ENCODE results near the gene TMEM95. TPM values are rescaled to one million over a fixed set of nuclear protein-coding genes. Genes with fewer than 3 reads are reported as not detected.

Gene TMEM95
- total RNA-seq, 1 experiment from 2014 or later = not detected

- Histone ChIP-seq H3K79me2 (ENCODE audit: insufficient read depth, low read length) (0 out of 2 replicates have a peak, but pooled peaks cover 7% of the 10 kb centered on the region), H3K36me3 (ENCODE audit: control insufficient read depth in 1 of 2, insufficient read depth in 2 of 2, low read length in 2 of 2) (peaks cover 10 to 18% of the 10 kb centered on the region in 2 experiments; a peak in 3 of 4 replicates), H2AFZ (ENCODE audit: low read depth, low read length, poor library complexity, severe bottlenecking) (no peak overlapping the region), H3K27me3 (ENCODE audit: insufficient read depth, low read length) (no peaks in the 10 kb centered on the region), H4K20me1 (ENCODE audit: insufficient read depth) (no peaks in the 10 kb centered on the region), H3K4me2 (ENCODE audit: low read length) (no peak overlapping the region), H3K9me2 (ENCODE audit: insufficient read depth) (no peaks in the 10 kb centered on the region), H3K27ac (ENCODE audit: low read depth, low read length) (no peak overlapping the region), H3K9ac (ENCODE audit: low read length) (no peak overlapping the region), H3K9me3 (ENCODE audit: control insufficient read depth in 1 of 2, insufficient read depth in 1 of 2, low read depth in 1 of 2, low read length in 2 of 2) (no peaks in the 10 kb centered on the region), H3K4me1 (ENCODE audit: control insufficient read depth in 1 of 2, insufficient read depth in 2 of 2, low read length in 2 of 2) (peaks cover 6 to 17% of the 10 kb centered on the region in 2 experiments; a peak in 3 of 4 replicates), H3K4me3 (replicated peaks in 1 of 2; ENCODE audit: low read depth in 1 of 2, low read length in 2 of 2) (no peak overlapping the region)
- no peak for DNase-seq (ENCODE audit: low read depth, low spot score)
- ChIA-PET CTCF (no interaction called here), RAD21 (ENCODE audit: low non-redundant PET in 1 of 2, low total read pairs in 2 of 2, uncharacterized antibody in 2 of 2, unreplicated experiment in 2 of 2) (no interaction called here), POLR2A (interaction anchor here (1.2 kb wide), 1 partner anchor 11 kb away, joined by 3 read pairs; no protein-coding TSS in a partner anchor)
- intact Hi-C loops (cut with micrococcal nuclease) = loop anchor here (5.0 kb wide), 1 partner anchor 33 kb away; the partner anchor contains the start of gene TMEM95
- BruUV-seq (replicated peaks) = no TSS peak
- ATAC-seq = no peak
- TF ChIP-seq ATF3 (IDR thresholded peaks at IDR 0.05) = no peak
- TF ChIP-seq POLR2AphosphoS5 (IDR thresholded peaks at IDR 0.05; ENCODE audit: low read depth, low read length) = no peak
- no peak for TF ChIP-seq SIN3A (IDR thresholded peaks at IDR 0.05; ENCODE audit: low read depth)
- no peak for TF ChIP-seq YY1 (IDR thresholded peaks at IDR 0.05; ENCODE audit: extremely low read depth, insufficient replicate concordance, low read depth, low read length)
- TF ChIP-seq CEBPB (IDR thresholded peaks at IDR 0.05; ENCODE audit: low read depth) = no peak
- no peak for TF ChIP-seq SRF (IDR thresholded peaks at IDR 0.05; ENCODE audit: low read depth)
- TF ChIP-seq ZFX (IDR thresholded peaks at IDR 0.05) = no peak
- no peak for TF ChIP-seq CBX3 (IDR thresholded peaks at IDR 0.05; ENCODE audit: low read depth)
- no peak for TF ChIP-seq EGR1 (IDR thresholded peaks at IDR 0.05; ENCODE audit: low read depth)
- TF ChIP-seq CTCF (IDR thresholded peaks at IDR 0.05 in 2 of 3, conservative IDR thresholded peaks at IDR 0.05 in 1 of 3; ENCODE audit: borderline replicate concordance in 1 of 3, insufficient read depth in 1 of 3, low read depth in 2 of 3, low read length in 2 of 3) = no peak
- TF ChIP-seq ZNF274 (IDR thresholded peaks at IDR 0.05; ENCODE audit: low read depth, low read length) = no peak
- no peak for TF ChIP-seq ZBTB33 (IDR thresholded peaks at IDR 0.05; ENCODE audit: extremely low read depth, insufficient replicate concordance, low read length)
- no peak for TF ChIP-seq REST (IDR thresholded peaks at IDR 0.05; ENCODE audit: low read depth)
- no peak for TF ChIP-seq SP1 (IDR thresholded peaks at IDR 0.05; ENCODE audit: low read depth)
- TF ChIP-seq FOSL1 (IDR thresholded peaks at IDR 0.05; ENCODE audit: low read depth) = no peak
- no peak for TF ChIP-seq EZH2phosphoT487 (IDR thresholded peaks at IDR 0.05; ENCODE audit: borderline replicate concordance)
- TF ChIP-seq POLR2A (IDR thresholded peaks at IDR 0.05; ENCODE audit: borderline replicate concordance, extremely low read depth, insufficient read depth, insufficient read length) = no peak
- no peak for TF ChIP-seq JUND (IDR thresholded peaks at IDR 0.05)
- TF ChIP-seq RAD21 (IDR thresholded peaks at IDR 0.05; ENCODE audit: low read depth) = no peak
Measured at GRCh38 chr17:7389924-7390910, 35.3 kb downstream of the TMEM95 start.
